ENCODE measurements around the gene ABCF3. TPM values are rescaled to one million over a fixed set of nuclear protein-coding genes. Genes with fewer than 3 reads are reported as not detected.

ABCF3 gene
- total RNA-seq, 1 donor from 2014 or later = 75.2 TPM

DNA sequence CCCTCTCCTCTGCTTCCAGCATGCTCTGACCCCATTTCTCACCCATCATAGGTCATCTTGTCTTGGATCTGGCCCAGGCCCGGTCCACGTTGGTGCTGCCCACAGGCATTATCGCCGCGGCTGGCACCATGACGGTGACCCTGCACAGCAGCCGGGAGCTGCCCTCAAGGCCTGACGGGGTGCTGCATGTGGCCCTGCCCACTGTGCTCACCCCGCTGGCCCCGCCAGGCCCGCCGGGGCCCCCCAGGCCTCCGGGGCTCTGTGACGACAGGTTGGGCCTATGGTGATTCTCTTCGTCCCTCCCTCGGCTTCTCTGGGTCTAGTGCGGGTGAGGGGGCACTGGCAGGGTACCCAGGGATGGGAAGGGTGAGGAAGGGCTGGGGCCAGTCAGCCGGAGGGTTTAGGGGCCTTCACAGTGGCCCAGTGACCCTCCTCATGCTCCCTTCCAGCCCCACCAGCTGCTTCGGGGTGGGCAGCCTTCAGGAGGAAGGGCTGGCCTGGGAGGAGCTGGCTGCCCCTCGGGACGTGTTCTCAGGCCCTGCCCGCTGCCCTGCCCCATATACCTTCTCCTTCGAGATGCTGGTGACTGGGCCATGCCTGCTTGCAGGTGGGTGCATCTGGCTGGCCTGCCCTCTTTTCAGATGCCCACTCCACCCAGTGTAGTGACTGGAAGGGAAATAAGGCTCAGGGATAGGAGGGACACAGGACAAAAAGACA is 47.3 kb downstream of the ABCF3 start:
- no peaks in the 10 kb centered on the region for H3K36me3 Mint-ChIP-seq (ENCODE audit: low read depth)
- intact Hi-C loops (cut with micrococcal nuclease) = no loop called here

DNA sequence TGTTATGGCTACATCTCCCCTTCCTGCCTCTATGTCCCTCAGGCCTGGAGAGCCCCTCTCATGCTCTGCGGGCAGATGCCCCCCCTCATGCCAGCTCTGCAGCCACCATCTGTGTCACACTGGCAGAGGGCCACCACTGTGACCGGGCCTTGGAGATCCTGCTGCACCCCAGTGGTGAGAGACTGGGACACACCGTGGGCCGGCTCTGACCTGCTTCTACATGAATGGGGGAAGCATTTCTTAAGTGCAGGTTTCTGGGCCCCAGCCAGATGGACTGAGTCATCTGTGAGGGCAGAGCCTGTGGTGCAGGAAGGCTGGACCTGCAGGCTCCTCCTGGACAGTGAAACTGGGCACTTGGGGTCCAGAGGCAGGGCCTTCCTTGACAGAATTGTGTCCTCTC is 48.2 kb downstream of the ABCF3 start:
- no peak for DNase-seq (ENCODE audit: low spot score)
- peaks cover 7% of the 10 kb centered on the region for H3K4me1 Mint-ChIP-seq (ENCODE audit: low read depth)
- H3K36me3 Mint-ChIP-seq (ENCODE audit: low read depth) = no peaks in the 10 kb centered on the region
- H3K9me3 Mint-ChIP-seq = no peaks in the 10 kb centered on the region
- no peak overlapping the region for H3K4me3 Mint-ChIP-seq
- H3K27ac Mint-ChIP-seq = no peak overlapping the region
- intact Hi-C loops (cut with micrococcal nuclease) = no loop called here
- peaks cover 22% of the 10 kb centered on the region for H3K27me3 Mint-ChIP-seq (ENCODE audit: insufficient read depth)

More for the DNA sequence above, 47.3 kb downstream of the ABCF3 start:
- Mint-ChIP-seq H3K27ac (no peak overlapping the region), H3K9me3 (no peaks in the 10 kb centered on the region), H3K27me3 (ENCODE audit: insufficient read depth) (peaks cover 31% of the 10 kb centered on the region), H3K4me1 (ENCODE audit: low read depth) (peaks cover 14% of the 10 kb centered on the region), H3K4me3 (no peak overlapping the region)
- DNase-seq (ENCODE audit: low spot score) = no peak

DNA sequence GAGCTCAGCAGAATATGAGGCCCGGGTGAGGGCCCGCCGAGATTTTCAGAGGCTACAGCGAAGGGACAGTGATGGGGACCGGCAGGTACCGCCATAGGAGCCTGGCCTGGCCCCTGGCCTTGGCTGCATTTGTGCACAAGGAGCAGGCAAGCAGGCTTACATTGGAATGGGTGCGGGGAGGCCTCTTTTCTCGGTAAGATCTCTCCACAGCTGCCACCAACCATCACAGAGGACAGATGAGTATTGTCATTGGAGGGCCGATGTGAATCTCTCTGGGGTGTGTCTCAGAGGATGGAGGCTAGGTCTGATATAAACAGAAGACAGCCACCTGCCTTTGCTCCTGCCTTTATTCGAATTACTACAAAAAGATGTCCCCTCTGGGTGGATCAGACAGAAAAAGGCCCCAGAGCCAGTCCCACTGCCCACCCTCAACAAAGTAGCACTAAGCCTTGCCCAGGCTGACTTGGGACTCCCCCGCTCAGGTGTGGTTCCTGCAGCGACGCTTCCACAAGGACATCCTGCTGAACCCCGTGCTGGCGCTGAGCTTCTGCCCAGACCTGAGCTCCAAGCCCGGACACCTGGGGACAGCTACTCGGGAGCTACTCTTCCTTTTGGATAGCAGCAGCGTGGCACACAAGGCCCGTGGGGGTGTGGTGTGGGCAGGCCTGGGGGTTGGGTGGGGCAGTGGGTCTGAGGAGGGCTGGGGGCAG is 48.8 kb downstream of the ABCF3 start:
- intact Hi-C loops (cut with micrococcal nuclease) = no loop called here
- Mint-ChIP-seq H3K27ac (no peak overlapping the region), H3K27me3 (ENCODE audit: insufficient read depth) (peaks cover 22% of the 10 kb centered on the region)

DNA sequence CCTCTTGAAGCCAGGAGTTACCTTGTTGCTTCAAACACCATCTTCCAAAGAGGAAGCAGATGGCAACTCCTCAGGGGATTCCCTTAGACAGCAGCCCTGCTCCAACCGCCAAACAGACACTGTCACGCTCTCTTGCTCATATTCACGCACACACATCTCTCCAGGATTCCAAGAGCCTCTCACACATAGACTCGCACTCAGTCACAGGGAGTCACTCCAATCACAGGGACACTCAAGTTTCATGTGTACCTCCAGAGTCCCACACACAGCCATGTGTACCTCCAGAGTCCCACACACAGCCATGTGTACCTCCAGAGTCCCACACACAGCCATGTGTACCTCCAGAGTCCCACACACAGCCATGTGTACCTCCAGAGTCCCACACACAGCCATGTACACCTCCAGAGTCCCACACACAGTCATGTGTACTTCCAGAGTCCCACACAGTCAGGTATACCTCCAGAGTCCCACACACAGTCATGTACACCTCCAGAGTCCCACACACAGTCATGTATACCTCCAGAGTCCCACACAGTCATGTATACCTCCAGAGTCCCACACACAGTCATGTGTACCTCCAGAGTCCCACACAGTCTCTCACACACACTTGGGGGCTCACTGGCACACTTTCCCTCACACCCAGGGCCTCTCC is 49.5 kb downstream of the ABCF3 start:
- Mint-ChIP-seq H3K27me3 (ENCODE audit: insufficient read depth) (peaks cover 22% of the 10 kb centered on the region), H3K36me3 (ENCODE audit: low read depth) (no peaks in the 10 kb centered on the region), H3K27ac (no peak overlapping the region), H3K4me3 (no peak overlapping the region), H3K9me3 (no peaks in the 10 kb centered on the region), H3K4me1 (ENCODE audit: low read depth) (peaks cover 7% of the 10 kb centered on the region)
- DNase-seq (ENCODE audit: low spot score) = no peak
- intact Hi-C loops (cut with micrococcal nuclease) = no loop called here

More for the DNA sequence above, 48.8 kb downstream of the ABCF3 start:
- Mint-ChIP-seq H3K4me3 (no peak overlapping the region), H3K4me1 (ENCODE audit: low read depth) (peaks cover 7% of the 10 kb centered on the region), H3K36me3 (ENCODE audit: low read depth) (no peaks in the 10 kb centered on the region), H3K9me3 (no peaks in the 10 kb centered on the region)
- no peak for DNase-seq (ENCODE audit: low spot score)

DNA sequence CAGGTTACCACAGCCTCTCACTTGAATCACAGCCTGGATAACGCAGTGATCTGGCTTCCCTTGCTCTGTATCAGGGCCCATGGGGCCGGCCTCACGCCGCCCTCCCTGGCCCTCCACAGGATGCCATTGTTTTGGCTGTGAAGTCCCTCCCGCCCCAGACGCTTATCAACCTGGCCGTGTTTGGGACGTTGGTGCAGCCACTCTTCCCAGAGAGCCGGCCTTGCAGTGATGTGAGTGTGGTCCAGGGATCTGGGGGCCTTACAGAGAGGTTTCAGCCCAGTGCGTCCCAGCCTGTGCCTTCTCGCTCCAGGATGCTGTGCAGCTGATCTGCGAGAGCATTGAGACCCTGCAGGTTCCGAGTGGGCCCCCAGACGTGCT is 50.0 kb downstream of the ABCF3 start:
- H3K27ac Mint-ChIP-seq = no peak overlapping the region
- peaks cover 5% of the 10 kb centered on the region for H3K4me1 Mint-ChIP-seq (ENCODE audit: low read depth)
- intact Hi-C loops (cut with micrococcal nuclease) = no loop called here
- no peaks in the 10 kb centered on the region for H3K9me3 Mint-ChIP-seq
- DNase-seq (ENCODE audit: low spot score) = no peak
- H3K27me3 Mint-ChIP-seq (ENCODE audit: insufficient read depth) = peaks cover 20% of the 10 kb centered on the region
- H3K36me3 Mint-ChIP-seq (ENCODE audit: low read depth) = no peaks in the 10 kb centered on the region
- no peak overlapping the region for H3K4me3 Mint-ChIP-seq

DNA sequence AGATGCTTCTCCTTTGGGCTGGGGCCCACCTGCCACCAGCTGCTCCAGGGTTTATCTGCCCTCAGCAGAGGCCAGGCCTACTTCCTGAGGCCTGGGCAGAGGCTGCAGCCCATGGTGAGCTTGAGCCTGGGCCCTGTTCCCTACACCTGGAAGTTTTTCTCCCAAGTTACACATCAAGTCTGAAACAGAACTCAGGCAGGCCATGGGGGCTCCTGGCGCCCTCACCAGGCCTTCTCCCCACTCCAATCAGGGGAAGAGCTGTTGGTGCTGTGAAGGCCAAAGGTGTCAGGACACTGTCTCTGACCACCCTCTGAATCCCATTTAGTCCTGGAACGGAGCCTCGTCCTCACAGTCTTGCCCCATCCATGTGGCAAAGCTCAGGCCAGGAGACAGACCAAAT is 50.6 kb downstream of the ABCF3 start:
- no peak overlapping the region for H3K4me3 Mint-ChIP-seq
- H3K27ac Mint-ChIP-seq = no peak overlapping the region
- peaks cover 13% of the 10 kb centered on the region for H3K27me3 Mint-ChIP-seq (ENCODE audit: insufficient read depth)
- DNase-seq (ENCODE audit: low spot score) = no peak
- no peaks in the 10 kb centered on the region for H3K4me1 Mint-ChIP-seq (ENCODE audit: low read depth)
- no peaks in the 10 kb centered on the region for H3K9me3 Mint-ChIP-seq
- intact Hi-C loops (cut with micrococcal nuclease) = no loop called here
- H3K36me3 Mint-ChIP-seq (ENCODE audit: low read depth) = no peaks in the 10 kb centered on the region

DNA sequence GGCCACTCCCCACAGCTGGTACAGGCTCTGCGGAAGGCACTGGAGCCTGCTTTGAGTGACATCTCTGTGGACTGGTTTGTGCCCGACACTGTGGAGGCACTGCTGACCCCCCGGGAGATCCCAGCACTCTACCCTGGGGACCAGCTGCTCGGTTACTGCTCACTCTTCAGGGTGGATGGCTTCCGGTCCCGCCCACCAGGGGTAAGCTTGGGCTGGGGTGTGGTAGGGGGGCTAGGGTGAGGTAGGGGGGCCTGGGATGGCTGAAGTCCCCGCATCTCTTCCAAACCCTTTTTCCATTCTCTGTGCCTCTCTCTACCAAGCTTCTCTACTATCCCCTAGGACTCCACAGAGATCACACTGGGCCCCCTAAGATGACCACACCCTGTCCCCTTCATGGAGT is 51.2 kb downstream of the ABCF3 start:
- no peak for DNase-seq (ENCODE audit: low spot score)
- Mint-ChIP-seq H3K27ac (no peak overlapping the region), H3K4me1 (ENCODE audit: low read depth) (no peaks in the 10 kb centered on the region), H3K27me3 (ENCODE audit: insufficient read depth) (peaks cover 8% of the 10 kb centered on the region), H3K4me3 (no peak overlapping the region), H3K9me3 (no peaks in the 10 kb centered on the region), H3K36me3 (ENCODE audit: low read depth) (peaks cover 2% of the 10 kb centered on the region)
- intact Hi-C loops (cut with micrococcal nuclease) = no loop called here

DNA sequence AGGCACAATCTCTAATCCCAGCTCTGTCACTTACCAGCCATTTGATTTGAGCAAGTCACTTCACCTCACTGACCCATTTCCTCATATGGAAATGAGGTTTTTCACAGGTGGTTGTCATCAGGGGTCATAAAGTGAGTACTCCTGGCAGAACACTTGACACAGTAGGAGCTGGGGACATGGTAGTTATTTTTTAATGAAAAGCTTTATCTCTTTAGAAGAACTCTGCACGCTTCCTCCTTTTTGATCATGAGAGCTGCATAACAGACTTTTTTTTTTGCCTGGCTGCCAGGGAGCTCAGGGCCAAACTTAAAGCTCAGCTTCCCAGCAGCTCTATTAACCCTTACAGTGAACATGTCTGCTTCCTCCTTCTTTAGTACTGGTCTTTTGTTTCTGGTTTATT is 51.8 kb downstream of the ABCF3 start:
- no peak for DNase-seq (ENCODE audit: low spot score)
- H3K36me3 Mint-ChIP-seq (ENCODE audit: low read depth) = peaks cover 7% of the 10 kb centered on the region
- no peak overlapping the region for H3K27ac Mint-ChIP-seq
- intact Hi-C loops (cut with micrococcal nuclease) = no loop called here
- H3K9me3 Mint-ChIP-seq = no peaks in the 10 kb centered on the region
- H3K4me1 Mint-ChIP-seq (ENCODE audit: low read depth) = no peaks in the 10 kb centered on the region
- no peak overlapping the region for H3K4me3 Mint-ChIP-seq
- peaks cover 2% of the 10 kb centered on the region for H3K27me3 Mint-ChIP-seq (ENCODE audit: insufficient read depth)

DNA sequence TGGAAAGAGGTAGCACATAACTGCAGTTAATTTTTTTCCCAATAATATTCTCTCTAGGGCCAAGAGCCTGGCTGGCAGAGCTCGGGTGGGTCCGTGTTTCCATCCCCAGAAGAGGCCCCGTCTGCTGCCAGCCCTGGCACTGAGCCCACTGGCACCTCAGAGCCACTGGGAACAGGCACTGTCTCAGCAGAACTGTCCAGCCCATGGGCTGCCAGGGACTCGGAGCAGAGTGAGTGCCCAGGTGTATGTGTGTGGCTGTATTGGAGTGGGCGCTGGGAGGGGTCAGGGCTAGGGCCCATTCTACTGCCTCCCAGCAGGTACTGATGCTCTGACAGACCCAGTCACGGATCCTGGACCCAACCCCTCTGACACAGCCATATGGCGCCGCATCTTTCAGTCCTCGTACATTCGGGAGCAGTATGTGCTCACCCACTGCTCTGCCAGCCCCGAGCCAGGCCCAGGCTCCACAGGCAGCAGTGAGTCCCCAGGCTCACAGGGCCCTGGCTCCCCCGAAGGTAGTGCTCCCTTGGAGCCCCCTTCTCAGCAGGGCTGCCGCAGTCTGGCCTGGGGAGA is 52.3 kb downstream of the ABCF3 start:
- Mint-ChIP-seq H3K27ac (no peak overlapping the region), H3K4me3 (no peak overlapping the region), H3K4me1 (ENCODE audit: low read depth) (no peaks in the 10 kb centered on the region), H3K36me3 (ENCODE audit: low read depth) (peaks cover 9% of the 10 kb centered on the region), H3K27me3 (ENCODE audit: insufficient read depth) (no peaks in the 10 kb centered on the region), H3K9me3 (no peaks in the 10 kb centered on the region)
- intact Hi-C loops (cut with micrococcal nuclease) = no loop called here
- DNase-seq (ENCODE audit: low spot score) = no peak

DNA sequence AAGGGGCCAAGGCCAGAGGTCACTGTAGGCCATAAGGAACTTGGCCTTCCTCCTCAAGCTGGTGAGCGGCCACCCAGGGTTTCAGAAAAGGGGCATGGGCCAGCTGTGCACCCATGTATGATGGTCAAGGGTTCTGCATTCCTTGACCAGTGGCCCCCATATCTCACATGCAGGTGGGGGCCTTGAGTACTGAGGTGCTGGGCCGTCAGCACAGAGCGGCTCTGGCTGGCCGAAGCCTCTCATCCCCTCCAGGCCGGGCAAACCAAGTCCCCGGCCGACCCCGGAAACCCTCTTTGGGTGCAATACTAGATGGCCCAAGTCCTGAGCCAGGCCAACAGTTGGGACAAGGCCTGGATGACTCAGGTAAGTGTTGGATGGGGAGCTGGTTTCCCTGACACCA is 53.2 kb downstream of the ABCF3 start:
- H3K27me3 Mint-ChIP-seq (ENCODE audit: insufficient read depth) = no peaks in the 10 kb centered on the region
- peaks cover 11% of the 10 kb centered on the region for H3K36me3 Mint-ChIP-seq (ENCODE audit: low read depth)
- DNase-seq (ENCODE audit: low spot score) = no peak
- H3K4me1 Mint-ChIP-seq (ENCODE audit: low read depth) = no peaks in the 10 kb centered on the region
- intact Hi-C loops (cut with micrococcal nuclease) = no loop called here
- H3K4me3 Mint-ChIP-seq = no peak overlapping the region
- no peaks in the 10 kb centered on the region for H3K9me3 Mint-ChIP-seq
- no peak overlapping the region for H3K27ac Mint-ChIP-seq

DNA sequence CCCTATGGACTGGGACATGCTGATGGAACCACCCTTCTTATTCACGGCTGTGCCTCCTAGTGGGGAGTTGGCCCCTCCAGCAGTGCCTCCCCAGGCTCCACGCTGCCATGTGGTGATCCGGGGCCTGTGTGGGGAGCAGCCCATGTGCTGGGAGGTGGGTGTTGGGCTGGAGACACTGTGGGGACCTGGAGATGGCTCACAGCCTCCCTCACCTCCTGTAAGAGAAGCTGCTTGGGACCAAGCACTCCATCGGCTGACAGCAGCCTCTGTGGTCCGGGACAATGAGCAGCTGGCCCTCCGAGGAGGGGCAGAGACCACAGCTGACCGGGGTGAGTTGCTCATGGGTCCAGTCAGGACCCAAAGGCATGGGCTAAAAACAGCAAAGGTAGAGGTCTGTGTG is 53.7 kb downstream of the ABCF3 start:
- Mint-ChIP-seq H3K4me3 (no peak overlapping the region), H3K36me3 (ENCODE audit: low read depth) (peaks cover 15% of the 10 kb centered on the region), H3K4me1 (ENCODE audit: low read depth) (no peaks in the 10 kb centered on the region), H3K9me3 (no peaks in the 10 kb centered on the region), H3K27me3 (ENCODE audit: insufficient read depth) (no peaks in the 10 kb centered on the region), H3K27ac (no peak overlapping the region)
- DNase-seq (ENCODE audit: low spot score) = no peak
- intact Hi-C loops (cut with micrococcal nuclease) = loop anchor here (10.0 kb wide), 1 partner anchor 575 kb away; the partner anchor contains the start of gene VPS8

DNA sequence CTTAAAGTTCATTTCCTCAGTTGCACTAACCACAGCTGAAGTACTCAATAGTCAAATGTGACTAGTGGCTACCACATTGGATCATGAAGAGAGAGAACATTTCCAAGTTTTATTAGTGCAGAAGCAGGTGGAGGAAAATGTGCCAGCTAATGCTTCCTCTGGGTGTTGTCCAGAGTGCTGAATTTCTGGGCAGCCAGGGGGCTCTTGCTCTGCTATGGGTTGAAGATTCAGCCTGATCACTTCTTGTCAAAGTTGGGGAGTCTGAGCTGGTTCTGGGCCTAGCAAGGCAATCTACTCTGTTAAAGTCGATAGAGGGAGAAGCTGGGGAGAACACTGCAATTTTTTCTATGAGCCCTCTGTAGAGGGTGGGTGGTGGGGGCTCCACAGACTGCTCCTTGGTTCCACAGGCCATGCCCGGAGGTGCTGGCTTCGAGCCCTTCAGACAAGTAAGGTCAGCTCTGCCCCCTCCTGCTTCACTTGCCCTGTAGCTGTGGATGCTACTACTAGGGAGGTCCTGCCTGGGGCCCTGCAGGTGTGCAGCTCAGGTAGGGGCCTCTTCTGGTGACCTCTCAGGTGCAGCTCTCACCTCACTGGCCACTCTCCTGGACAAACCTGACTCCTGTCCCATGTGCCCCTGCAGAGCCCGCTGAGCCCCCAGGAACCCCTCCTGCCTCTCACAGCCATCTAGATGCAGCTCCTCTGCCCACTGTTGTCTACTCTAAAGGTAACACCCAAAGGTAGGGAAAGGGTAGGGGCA is 54.6 kb downstream of the ABCF3 start:
- no peak overlapping the region for H3K4me3 Mint-ChIP-seq
- no peaks in the 10 kb centered on the region for H3K9me3 Mint-ChIP-seq
- peaks cover 22% of the 10 kb centered on the region for H3K36me3 Mint-ChIP-seq (ENCODE audit: low read depth)
- intact Hi-C loops (cut with micrococcal nuclease) = loop anchor here (10.0 kb wide), 1 partner anchor 574 kb away; the partner anchor contains the start of gene VPS8
- DNase-seq (ENCODE audit: low spot score) = no peak
- no peaks in the 10 kb centered on the region for H3K27me3 Mint-ChIP-seq (ENCODE audit: insufficient read depth)
- H3K27ac Mint-ChIP-seq = no peak overlapping the region
- no peaks in the 10 kb centered on the region for H3K4me1 Mint-ChIP-seq (ENCODE audit: low read depth)
